ENCODE results near the gene CCDC50. TPM values are rescaled to one million over a fixed set of nuclear protein-coding genes. Genes with fewer than 3 reads are reported as not detected.

The CCDC50 gene
- total RNA-seq, 3 donors from 2014 or later = 86.9 to 101 (median 93.4) TPM

DNA sequence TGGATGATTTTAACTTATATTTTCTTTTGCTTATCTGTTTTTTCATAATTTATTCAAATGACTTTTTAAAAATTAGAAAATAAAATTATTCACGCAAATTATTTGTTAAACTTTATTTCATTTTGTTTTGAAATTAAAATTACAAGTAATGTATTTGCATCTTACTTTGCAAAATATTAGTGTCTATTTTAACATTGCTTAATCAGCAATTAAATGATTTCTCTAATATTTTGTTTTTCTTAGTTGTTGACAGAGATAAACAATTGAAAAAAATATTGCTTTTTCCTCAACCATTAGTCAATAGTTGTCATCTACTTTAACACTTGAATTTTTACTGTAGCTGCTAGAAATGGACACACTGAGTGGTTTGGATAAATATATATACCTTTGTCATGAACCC, 99.0 kb downstream of the CCDC50 start:
- Histone ChIP-seq H3K27me3 (no peaks in the 10 kb centered on the region), H3K4me3 (no peak overlapping the region), H3K9me3 (no peaks in the 10 kb centered on the region), H3K4me1 (no peaks in the 10 kb centered on the region), H3K27ac (no peak overlapping the region), H3K36me3 (no peaks in the 10 kb centered on the region)
- TF ChIP-seq POLR2AphosphoS5 (IDR thresholded peaks at IDR 0.05) = no peak
- TF ChIP-seq, protein P1, sequence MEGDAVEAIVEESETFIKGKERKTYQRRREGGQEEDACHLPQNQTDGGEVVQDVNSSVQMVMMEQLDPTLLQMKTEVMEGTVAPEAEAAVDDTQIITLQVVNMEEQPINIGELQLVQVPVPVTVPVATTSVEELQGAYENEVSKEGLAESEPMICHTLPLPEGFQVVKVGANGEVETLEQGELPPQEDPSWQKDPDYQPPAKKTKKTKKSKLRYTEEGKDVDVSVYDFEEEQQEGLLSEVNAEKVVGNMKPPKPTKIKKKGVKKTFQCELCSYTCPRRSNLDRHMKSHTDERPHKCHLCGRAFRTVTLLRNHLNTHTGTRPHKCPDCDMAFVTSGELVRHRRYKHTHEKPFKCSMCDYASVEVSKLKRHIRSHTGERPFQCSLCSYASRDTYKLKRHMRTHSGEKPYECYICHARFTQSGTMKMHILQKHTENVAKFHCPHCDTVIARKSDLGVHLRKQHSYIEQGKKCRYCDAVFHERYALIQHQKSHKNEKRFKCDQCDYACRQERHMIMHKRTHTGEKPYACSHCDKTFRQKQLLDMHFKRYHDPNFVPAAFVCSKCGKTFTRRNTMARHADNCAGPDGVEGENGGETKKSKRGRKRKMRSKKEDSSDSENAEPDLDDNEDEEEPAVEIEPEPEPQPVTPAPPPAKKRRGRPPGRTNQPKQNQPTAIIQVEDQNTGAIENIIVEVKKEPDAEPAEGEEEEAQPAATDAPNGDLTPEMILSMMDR (IDR thresholded peaks at IDR 0.05) = no peak
- no peak for TF ChIP-seq POLR2A (IDR thresholded peaks at IDR 0.05)
- intact Hi-C loops (cut with DNase I; ENCODE audit: low total_unique reads) = no loop called here
- no peak for DNase-seq (ENCODE audit: low spot score in 2 of 2)

DNA sequence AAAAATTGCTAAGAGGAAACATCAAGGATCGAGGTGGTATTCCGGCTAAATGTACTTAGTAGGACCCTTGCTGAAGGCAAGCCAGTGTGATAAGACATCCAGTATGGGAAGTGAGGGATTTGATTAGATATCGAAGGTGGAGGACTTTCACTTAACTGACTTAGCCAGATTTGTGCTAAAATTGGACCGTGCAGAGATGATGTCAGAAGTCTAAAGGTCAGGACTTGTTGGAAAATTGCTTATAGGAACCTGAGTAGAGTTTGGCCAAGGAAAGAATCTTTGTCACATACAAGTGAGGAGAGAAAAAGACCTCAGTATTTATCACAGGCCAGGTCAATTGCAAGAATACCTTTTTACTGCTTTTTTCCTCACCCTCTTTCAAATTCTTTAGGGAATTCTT, 100.9 kb downstream of the CCDC50 start:
- intact Hi-C loops (cut with DNase I; ENCODE audit: low total_unique reads) = no loop called here
- Histone ChIP-seq H3K36me3 (no peaks in the 10 kb centered on the region), H3K27ac (no peak overlapping the region), H3K27me3 (no peaks in the 10 kb centered on the region), H3K9me3 (no peaks in the 10 kb centered on the region), H3K4me3 (no peak overlapping the region), H3K4me1 (no peaks in the 10 kb centered on the region)
- TF ChIP-seq POLR2AphosphoS5 (IDR thresholded peaks at IDR 0.05) = no peak
- TF ChIP-seq, protein P1 (IDR thresholded peaks at IDR 0.05) = no peak
- no peak for TF ChIP-seq POLR2A (IDR thresholded peaks at IDR 0.05)
- DNase-seq (ENCODE audit: low spot score in 2 of 2) = no peak

DNA sequence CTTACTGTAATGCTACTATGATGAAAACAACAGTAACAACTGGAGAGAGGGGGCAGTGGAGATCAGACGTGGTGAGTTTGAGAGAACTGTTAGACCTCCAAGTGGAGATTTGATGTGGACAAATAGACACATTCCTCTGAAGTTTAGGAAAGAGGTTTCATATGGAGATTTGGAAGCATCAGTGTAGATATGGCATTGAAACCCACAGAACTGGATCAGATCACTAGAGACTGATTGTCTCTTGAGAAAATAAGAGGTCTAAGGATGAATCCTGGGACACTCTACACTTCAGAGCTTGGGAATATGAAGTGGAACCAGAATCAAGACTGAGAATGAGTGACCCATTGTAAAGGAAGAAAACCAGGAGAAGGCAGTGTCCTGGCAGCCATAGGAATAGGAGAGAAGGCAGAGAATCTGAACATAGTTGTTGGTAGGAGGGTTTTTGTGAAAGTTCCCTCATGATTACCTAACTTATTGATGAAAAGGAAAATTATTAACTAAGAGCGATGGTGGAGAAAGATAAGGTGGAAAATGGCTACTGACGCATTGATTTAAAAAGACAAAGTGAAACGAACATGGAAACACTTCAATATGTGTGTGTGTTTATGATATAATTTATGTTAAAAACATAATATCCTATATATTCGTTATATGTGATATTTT, 102.1 kb downstream of the CCDC50 start:
- no peaks in the 10 kb centered on the region for H3K4me1 ChIP-seq
- intact Hi-C loops (cut with DNase I; ENCODE audit: low total_unique reads) = no loop called here
- H3K4me3 ChIP-seq = no peak overlapping the region
- H3K9me3 ChIP-seq = no peaks in the 10 kb centered on the region
- TF ChIP-seq POLR2AphosphoS5 (IDR thresholded peaks at IDR 0.05) (no peak), POLR2A (IDR thresholded peaks at IDR 0.05) (no peak)
- TF ChIP-seq, protein P1 (IDR thresholded peaks at IDR 0.05) = no peak
- H3K27ac ChIP-seq = no peak overlapping the region
- H3K36me3 ChIP-seq = no peaks in the 10 kb centered on the region
- DNase-seq (ENCODE audit: low spot score in 2 of 2) = no peak
- no peaks in the 10 kb centered on the region for H3K27me3 ChIP-seq

DNA sequence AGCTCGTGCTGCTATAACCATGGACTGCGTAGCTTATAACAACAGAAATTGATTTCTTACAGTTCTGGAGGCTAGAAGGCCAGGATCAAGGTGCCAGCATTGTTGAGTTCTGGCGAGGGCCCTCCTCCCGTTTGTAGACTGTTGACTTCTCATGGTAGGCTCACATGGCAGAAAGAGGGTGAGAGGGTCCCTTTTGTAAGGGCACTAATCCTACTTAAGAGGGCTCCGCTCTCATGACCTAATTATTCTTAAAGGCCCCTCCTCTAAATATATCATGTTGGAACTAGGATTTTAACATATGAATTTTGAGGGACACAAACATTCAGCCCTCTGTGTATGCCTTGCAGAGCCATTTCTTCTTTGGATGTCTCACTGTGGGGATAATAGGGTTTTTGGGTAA, 103.0 kb downstream of the CCDC50 start:
- no peaks in the 10 kb centered on the region for H3K4me1 ChIP-seq
- no peak overlapping the region for H3K27ac ChIP-seq
- TF ChIP-seq POLR2A (IDR thresholded peaks at IDR 0.05) (no peak), POLR2AphosphoS5 (IDR thresholded peaks at IDR 0.05) (no peak)
- TF ChIP-seq, protein P1 (IDR thresholded peaks at IDR 0.05) = no peak
- H3K36me3 ChIP-seq = no peaks in the 10 kb centered on the region
- no peaks in the 10 kb centered on the region for H3K27me3 ChIP-seq
- intact Hi-C loops (cut with DNase I; ENCODE audit: low total_unique reads) = no loop called here
- no peak overlapping the region for H3K4me3 ChIP-seq
- H3K9me3 ChIP-seq = no peaks in the 10 kb centered on the region
- DNase-seq (ENCODE audit: low spot score in 2 of 2) = no peak

DNA sequence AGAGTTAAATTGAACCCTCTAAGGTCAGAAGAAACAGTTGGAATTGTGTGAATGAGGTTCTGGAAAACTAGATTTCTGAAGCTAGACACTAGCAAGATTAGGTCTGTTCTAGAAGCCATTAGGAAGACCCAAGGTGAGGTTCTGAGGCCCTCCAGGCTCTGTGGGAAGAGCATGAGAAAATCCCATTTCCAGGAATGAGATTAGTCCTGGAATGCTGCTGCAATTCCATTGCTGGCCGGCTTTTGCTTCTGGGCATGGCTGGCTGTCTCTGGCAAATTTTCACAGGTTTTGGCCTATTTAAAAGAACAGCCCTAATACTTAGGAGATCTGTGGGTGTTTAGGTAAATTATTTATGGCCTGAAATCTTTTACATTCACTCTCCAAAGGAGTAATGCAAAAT, 104.8 kb downstream of the CCDC50 start:
- no peaks in the 10 kb centered on the region for H3K9me3 ChIP-seq
- no peaks in the 10 kb centered on the region for H3K27me3 ChIP-seq
- H3K4me1 ChIP-seq = no peaks in the 10 kb centered on the region
- no peak overlapping the region for H3K27ac ChIP-seq
- intact Hi-C loops (cut with DNase I; ENCODE audit: low total_unique reads) = no loop called here
- H3K4me3 ChIP-seq = no peak overlapping the region
- H3K36me3 ChIP-seq = no peaks in the 10 kb centered on the region
- no peak for DNase-seq (ENCODE audit: low spot score in 2 of 2)
- TF ChIP-seq POLR2AphosphoS5 (IDR thresholded peaks at IDR 0.05) (no peak), POLR2A (IDR thresholded peaks at IDR 0.05) (no peak)
- TF ChIP-seq, protein P1 (IDR thresholded peaks at IDR 0.05) = no peak

Measured in breast epithelium (tissue), 4 donors.